Stomach (tissue), 4 donors: ENCODE results near the gene SFXN4.
A peak's percentile ranks its signal among the peaks of the same experiment; 100 is the strongest.

Experiments
- CTCF ChIP-seq, 7 experiments: fragments of 450-650 bp in 4 of 7; fragments of 200-600 bp in 3 of 7; sonication (generic) in 3 of 7; IDR thresholded peaks; one replicate each; pipeline ENCODE4 v1.5.1; 2016 to 2019; ENCODE audit warnings: antibody characterized with exemption in 7 of 7, control low read depth in 2 of 7, mild to moderate bottlenecking in 1 of 7
- POLR2AphosphoS5 ChIP-seq, 3 donors: sonication (generic); formaldehyde crosslinking; IDR thresholded peaks; one replicate each; pipeline ENCODE4 v1.6.1; 2016; ENCODE audit warnings: antibody characterized with exemption in 3 of 3

- peak in 1 of 3 donors; percentile 11 for TF ChIP-seq POLR2AphosphoS5 (IDR thresholded peaks at IDR 0.05)
- no peak for TF ChIP-seq CTCF (IDR thresholded peaks at IDR 0.05)
Observed at GRCh38 chr10:119207713-119208552, 42.4 kb upstream of the SFXN4 start.
